IPS-18c (cell line): ENCODE data around the gene S100A7A.
"Not testable (repeated sequence)": the region's sequence is repeated elsewhere in the genome, so short reads cannot be mapped to it uniquely, and the experiment has no call there.

Source experiments
- H3K4me3 ChIP-seq: 2 replicates; pipeline ENCODE4 v1.7.0; 2013; ENCODE audit warnings: low read depth, mild to moderate bottlenecking, low read length, moderate library complexity; ENCODE audit not compliant: insufficient read depth
- H3K9me3 ChIP-seq: one replicate; pipeline ENCODE4 v1.6.1; 2013; ENCODE audit warnings: mild to moderate bottlenecking, low read length, moderate library complexity; ENCODE audit not compliant: control insufficient read depth, insufficient read depth

The S100A7A gene

DNA sequence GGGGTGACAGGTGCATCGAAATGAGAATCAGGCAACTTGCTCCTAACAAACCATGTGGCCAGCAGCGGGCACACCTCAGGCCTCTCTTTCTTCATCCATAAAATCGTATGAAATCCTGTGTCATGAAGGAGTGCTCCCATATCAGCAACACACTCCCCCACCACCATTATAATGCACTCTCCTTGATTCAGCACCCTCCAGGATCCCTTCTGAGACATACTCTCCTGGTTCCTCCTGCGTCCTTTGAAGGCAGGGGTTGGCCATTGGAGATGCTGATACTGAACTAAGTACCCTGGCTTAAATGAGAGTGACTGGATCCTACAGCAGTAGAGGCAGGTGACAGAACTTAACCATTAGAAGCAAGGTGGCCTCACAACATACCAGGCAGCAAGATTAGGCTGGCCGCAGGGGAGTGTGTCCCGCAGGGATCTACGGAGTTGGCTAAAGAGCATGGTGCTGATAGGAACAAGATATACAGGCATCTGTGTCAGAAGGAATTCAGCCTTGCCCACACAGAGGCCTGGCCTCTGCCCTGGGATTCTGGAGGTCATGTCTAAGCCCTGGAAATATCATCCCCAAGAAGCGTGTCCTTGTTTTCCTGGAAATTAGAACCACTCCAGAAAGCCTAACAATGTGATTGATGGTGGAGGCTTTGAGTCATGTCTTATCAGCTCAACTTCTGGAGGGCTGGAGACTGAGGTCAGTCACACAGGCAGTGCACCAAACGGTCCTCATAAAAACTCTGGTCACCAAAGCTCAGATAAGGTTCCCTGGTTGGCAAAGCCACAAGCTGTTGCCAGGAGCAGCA, 16.8 kb downstream of the S100A7A start:
- H3K9me3 ChIP-seq: no peaks in the 10 kb centered on the region
- H3K4me3 ChIP-seq: no peak overlapping the region

DNA sequence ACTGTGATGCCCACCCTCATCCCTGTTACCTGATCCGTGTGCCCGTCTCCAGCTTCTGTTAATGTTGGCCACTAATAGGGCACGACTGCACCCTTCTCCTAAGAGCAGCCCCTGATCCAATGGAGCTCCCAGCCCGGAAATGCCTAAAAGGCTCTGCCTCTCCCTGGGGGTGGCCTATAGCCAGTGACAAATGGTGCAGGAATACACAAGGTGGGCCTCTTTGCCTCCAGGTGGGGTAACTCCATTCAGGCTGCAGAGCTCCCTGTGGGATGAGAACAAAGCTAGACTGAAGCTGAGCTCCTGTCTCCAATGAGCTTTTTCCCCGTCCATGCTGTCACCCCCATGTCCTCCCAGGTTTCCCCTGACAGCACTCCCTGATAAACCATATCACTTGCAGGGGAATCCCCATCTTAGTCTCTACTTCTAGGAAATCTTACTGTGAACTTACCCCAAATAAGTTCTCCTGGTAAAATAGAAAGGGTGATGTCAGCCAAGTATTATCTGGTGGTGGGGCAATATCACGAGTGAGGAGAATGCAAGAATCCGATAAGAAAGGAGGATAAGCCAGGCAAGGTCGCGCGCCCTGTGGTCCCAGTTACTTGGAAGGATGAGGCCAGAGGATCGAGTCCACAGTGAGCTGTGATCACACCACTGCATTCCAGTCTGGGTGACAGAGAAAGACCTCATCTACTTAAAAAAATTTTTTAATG, 18.6 kb downstream of the S100A7A start:
- Histone ChIP-seq H3K9me3 (no peaks in the 10 kb centered on the region), H3K4me3 (no peak overlapping the region)

DNA sequence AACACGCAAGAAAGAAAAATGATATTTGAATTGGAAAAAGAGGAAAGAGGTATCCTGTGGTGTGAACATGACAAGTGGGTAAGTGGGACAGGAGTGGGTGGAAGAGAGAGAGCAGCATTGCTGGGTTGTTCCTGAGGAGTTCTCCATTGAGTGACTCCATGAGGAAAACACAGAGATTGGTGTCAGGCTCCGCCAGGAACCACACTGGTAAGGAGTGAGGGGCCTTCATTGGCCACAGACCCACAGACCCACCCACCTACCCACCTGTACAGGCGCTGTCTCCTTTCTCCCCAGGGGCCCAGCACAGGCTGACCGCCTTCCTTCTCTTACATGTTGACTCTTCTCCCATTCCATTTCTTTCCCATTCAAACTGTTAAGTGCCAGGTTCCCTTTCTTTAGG, 20.9 kb downstream of the S100A7A start:
- Histone ChIP-seq H3K4me3 (no peak overlapping the region), H3K9me3 (no peaks in the 10 kb centered on the region)

DNA sequence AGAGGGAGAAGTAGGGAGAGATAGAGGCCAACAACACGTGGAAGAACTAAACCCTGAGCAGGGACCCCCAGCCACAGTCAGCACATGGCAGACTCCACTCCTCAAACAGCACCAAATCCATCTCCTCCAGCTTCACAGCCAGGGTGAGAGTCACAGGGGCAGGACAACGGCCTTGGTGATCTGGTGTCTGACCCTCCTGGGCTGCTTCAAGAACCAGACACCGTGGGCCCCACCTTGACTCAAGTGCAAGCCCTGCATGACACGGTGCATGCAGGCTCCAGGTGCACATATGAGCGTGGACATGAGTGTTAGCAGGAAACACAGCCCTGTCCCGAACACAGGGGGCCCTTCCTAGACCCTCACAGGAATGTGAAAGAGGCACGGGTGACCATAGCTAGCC, 22.3 kb downstream of the S100A7A start:
- H3K4me3 ChIP-seq: no peak overlapping the region
- H3K9me3 ChIP-seq: no peaks in the 10 kb centered on the region

DNA sequence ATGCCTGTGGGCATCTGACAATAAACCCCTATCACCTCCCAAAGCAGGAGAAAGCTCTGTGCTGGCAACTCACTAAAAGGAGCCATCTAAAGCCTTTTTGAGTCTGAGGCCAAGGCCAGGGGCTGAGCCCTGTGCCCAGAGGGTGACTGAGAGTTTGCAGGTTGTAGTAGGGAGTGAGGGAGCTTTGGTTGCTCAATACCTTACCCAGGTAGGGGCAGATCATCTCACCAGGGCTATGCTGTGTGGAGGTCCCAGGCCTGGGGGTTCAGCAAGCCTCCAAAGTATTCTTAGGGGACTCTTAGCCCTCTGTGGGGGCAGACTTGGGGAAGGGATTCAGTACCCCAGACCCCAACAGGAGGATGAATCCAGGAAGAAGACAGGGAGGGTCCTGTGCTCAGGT, 23.0 kb downstream of the S100A7A start:
- no peak overlapping the region for H3K4me3 ChIP-seq
- H3K9me3 ChIP-seq: no peaks in the 10 kb centered on the region

DNA sequence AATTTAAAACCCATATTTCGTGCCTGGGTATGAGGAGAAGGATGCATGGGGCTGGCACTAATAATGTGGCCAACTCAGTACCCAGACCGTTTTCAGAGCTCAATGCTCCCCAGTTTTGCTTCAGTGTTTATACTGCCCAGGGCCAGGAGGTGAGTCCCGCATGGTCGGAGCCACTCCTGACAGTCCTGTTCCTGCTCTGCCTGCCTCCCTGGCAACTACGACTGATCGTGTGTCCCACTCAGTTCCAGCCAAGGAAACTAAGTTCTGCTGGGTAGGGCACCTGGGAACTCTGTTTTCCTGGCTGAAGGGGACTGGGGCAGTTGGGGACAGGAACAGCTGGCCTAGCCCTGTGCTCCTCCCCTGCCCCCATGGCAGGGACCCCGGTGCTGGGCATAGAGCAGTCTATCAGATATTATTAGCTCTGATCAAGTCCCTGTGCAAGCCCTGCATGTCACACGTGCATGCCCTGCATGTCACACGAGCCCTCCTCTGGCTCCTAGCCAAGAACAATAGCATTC, 25.0 kb downstream of the S100A7A start:
- H3K4me3 ChIP-seq: no peak overlapping the region
- H3K9me3 ChIP-seq: no peaks in the 10 kb centered on the region

DNA sequence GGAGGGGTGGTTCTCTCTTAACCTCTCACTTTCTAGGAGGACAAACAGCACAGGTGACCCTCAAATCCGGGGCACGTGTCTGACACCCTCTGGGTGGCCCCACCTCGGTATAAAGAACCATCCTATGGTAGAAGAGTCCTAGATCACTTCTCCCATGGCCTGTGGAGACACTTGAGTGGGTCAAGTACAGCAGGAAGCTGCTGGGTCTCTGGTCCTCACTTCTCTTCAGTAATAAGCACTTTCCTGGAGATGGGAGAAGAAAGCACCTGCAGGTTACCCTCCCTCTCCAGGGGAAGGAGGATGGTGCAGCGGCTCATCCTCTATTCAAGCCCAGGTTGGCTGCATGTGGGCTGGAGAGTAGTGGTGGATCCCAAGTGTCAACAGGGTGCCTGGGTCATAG, 27.2 kb downstream of the S100A7A start:
- no peak overlapping the region for H3K4me3 ChIP-seq
- no peaks in the 10 kb centered on the region for H3K9me3 ChIP-seq

DNA sequence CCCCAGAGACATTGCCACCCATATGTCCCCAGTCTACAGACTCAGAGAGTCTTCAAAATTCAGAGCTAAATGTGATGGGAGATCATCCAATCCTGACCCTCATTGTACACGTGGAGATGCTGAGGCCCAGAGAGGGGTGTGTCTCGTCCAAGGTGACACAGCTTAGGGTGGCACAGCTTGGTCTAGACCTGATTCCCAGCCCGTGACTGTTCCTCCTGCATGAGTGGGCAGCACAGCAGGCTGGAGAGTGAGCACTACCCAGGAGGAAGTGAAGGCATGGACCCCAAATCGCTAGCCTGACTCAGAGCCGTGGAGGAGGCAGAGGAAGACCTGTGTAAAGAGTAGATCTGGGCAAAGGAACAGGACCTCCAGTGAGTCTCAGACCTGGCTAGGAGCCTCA, 27.8 kb downstream of the S100A7A start:
- H3K9me3 ChIP-seq: no peaks in the 10 kb centered on the region
- H3K4me3 ChIP-seq: no peak overlapping the region

DNA sequence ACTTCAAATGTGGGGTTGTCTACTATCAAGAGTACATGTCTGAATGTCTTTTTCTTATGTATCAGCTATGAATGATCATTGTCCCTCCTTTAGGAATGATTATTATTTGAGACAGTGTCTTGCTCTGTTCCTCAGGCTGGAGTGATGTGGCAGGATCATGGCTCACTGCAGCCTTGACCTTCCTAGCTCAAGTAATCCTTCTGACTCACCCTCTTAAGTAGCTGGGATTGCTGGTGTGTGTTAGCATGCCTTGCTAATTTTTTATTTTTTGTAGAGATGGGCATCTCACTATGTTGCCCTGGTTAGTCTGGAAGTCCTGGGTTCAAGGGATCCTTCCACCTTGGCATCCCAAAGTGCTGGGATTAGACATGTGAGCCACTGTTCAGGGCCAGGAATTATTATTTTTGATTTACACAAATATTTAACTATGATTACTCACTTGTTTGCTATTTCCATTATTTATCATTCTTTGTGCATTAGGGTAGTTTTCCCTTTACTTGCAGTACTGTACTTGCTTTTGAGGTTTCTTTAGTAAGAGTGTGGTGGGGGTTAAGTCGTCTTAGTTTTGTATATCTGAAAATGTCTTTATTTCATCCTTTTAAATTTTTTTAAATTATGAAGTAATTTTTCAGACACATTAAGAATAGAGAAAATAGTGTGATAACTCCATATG, 31.3 kb downstream of the S100A7A start:
- Histone ChIP-seq H3K4me3 (no peak overlapping the region), H3K9me3 (no peaks in the 10 kb centered on the region)

DNA sequence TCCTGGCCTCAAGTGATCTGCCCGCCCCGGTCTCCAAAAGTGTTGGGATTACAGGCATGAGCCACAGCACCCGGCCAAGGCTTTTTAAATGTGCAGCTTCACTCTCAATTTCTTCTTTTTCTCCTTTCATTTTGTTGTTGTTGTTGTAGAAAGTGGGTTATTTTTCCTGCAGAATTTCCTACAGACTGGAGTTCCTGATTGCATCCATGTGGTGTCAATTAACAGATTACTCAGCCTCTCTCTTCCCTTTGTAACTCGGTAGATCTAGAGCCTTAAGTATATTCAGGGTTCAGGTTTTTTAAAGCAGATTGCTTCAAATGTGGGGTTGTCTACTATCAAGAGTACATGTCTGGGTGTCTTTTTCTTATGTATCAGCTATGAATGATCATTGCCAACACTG, 32.5 kb downstream of the S100A7A start:
- H3K4me3 ChIP-seq, H3K9me3 ChIP-seq: not testable (repeated sequence)

DNA sequence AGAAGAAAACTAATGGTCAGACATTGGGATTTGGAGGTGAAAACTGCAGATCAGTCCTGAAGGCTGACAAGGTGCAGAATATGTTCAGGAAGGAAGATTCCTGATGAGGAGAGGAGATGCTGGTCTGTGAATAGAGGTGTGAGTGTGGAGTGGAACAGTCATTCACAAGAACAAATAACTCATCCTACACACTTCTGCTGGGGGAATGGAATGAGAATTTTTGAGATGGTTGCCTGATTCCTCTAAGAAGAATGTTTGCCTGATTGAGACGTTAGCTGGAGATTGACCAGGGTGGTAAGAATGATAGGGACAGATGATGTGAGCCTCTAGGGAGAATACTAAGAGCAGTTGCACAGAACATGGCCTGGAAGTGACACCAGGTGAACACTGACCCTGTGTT, 40.1 kb downstream of the S100A7A start:
- Histone ChIP-seq H3K9me3 (no peaks in the 10 kb centered on the region), H3K4me3 (no peak overlapping the region)

DNA sequence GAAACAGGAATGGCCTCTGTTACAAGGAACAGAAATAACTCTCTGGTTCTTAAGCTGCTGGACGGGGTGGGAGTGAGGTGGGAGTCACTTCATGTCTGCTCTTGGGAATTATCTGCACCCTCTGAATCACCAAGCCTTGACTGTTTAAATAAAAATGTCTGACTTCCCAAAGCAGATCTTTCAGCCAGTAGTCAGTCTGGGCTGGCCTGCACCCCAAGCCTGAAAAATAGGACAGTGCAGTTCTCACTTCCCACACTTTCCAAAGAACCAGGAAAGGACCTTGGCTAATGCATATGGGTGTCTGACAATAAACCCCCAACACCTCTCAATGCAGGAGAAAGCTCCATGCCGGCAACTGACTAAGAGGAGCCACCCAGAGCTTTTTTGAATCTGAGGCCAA, 43.3 kb downstream of the S100A7A start:
- Histone ChIP-seq H3K4me3 (no peak overlapping the region), H3K9me3 (no peaks in the 10 kb centered on the region)

DNA sequence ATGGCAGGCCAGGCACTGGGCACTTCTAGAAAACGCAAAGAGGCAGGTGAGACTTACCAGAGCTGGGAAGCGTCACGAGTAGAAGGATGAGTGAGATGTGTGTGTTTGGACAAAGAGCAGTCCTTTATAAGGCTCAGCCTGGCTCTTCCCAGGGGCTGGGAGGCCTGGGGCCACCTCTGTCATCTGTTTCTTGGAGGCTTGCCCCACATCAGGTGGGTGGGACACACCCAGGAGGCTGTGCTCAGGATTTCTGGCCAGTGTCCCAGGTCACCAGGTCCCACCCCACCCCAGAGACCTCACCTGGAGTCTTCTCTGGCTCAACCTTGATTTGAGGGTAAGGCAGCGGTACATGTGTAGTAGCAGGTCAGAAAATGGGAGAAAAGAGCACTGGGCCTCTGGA, 44.2 kb downstream of the S100A7A start, which contains the start of gene S100A7:
Gene S100A7 (minus strand): TSS at position 101 of the 400 bp plus-strand sequence. CDS start 1,638 bp downstream, outside the sequence.
- Histone ChIP-seq H3K4me3 (no peak within 1 kb of the TSS), H3K9me3 (no peaks in the 10 kb centered on the region)

DNA sequence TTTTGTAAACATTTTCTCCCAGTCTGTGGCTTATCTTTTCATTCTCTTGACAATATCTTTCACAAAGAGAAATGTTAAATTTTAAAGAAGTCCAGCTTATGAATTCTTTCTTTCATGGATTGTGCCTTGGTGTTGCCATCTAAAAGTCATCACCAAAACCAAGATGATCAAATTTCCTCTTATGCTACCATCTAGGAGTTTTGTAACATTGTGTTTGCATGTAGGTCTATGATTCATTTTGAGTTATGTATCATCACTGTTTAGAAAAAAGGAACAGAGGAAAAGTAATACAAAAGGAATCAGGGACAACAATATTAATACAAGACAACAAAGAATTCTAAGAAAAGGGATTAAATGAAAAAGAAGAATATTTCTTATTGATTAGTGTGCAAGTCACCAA, 46.4 kb downstream of the S100A7A start:
- not testable (repeated sequence) for H3K9me3 ChIP-seq, H3K4me3 ChIP-seq

DNA sequence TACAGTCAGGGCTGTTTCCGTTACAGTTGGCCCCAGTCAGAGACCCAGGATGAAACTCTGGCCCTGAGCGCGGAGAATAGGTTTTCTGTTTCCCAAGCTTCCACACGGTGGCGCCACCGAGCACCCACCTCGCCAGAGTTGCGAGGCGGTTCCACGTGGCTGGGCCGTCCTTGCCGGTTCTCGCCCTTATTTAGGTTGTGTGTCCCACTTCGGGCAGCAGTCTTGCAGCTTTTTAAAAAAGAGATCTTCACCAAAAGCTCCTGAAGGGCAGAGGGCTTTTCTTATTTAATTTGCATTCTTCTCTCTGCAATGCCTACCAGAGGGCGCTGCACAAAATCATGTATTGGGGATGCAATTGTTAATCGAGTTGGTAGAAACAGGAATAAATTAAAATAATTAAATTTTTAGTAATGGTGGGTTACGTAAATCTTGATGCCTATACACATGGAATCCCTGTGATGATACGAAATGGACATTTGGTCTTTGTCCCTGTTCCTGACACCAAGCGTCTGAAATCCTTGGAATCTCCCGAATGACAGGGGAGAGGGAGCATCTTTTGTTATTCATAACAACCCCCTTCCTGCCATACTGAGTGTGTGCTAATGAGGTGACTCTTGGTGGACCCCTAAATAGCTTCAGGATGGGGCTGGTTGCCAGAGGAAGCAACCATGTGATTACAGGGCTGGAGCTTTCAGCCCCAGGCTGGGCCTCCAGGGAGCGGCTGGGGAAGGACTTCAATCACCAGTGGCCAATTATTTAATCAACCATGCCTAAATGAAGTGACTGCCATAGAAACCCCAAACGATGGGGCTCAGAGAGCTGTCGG, 49.7 kb downstream of the S100A7A start:
- H3K4me3 ChIP-seq: no peak overlapping the region

DNA sequence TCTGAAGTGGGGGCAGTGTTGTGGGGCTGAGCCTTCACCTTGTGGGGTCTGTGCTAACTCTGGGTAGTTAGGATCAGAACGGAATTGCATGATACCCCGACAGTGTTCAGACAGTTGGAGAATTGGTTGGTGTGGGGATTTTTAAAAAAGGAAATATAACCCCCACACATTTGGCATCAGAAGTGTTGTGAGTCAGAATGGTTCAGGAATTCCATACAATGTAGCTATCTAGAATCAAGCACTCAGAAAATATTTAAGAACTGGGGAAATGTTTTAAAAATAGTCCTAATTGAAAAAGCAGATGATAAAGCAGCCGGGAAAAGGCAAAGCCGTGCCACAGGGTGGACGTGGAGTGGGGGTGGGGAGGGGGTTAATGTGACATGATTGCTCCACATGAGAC, 50.6 kb downstream of the S100A7A start:
- H3K9me3 ChIP-seq: no peaks in the 10 kb centered on the region
- no peak overlapping the region for H3K4me3 ChIP-seq

More for the DNA sequence above, 49.7 kb downstream of the S100A7A start:
- no peaks in the 10 kb centered on the region for H3K9me3 ChIP-seq

DNA sequence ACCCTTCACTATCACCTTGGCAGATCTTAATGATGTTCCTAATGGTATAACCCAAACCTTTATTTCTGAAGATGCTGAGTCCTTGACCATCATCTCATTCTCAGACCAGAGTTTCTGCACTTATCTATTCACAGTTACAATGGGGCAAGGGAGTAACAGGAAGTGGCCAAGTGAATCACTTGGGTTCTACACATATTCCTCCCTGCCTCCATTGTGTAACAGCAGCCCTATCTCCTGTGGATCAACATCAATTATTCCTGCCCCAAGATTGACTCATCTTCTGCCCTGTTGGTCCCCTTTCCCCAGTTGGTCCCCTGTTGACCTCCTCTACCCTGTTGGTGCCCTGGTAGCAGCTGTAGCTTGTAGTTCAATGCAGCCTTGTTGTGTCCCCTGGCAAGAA, 54.4 kb downstream of the S100A7A start:
- Histone ChIP-seq H3K9me3 (peaks cover 3% of the 10 kb centered on the region), H3K4me3 (no peak overlapping the region)
